HG03039 (cell line): ENCODE data around the gene KIF26B.
"Not testable (repeated sequence)": the region's sequence is repeated elsewhere in the genome, so short reads cannot be mapped to it uniquely, and the experiment has no call there.

Source experiments
- ATAC-seq: cut with Tn5 transposase; IDR thresholded peaks from one replicate; pipeline ENCODE4 v1.9.1; 2021; ENCODE audit warnings: mild to moderate bottlenecking, moderate library complexity; ENCODE audit not compliant: unreplicated experiment

Gene KIF26B

GRCh38 chr1:245311887-245312536 lies 157.2 kb downstream of the KIF26B start:
- no peak for ATAC-seq

GRCh38 chr1:245313576-245313975 lies 158.8 kb downstream of the KIF26B start:
- no peak for ATAC-seq

- no peak for ATAC-seq
Observed at GRCh38 chr1:245316784-245317183, 162.0 kb downstream of the KIF26B start.

- ATAC-seq, result no peak
Observed at GRCh38 chr1:245317217-245317616, 162.4 kb downstream of the KIF26B start.

GRCh38 chr1:245319094-245319493 lies 164.3 kb downstream of the KIF26B start:
- ATAC-seq, result no peak

- ATAC-seq, result no peak
Observed at GRCh38 chr1:245322673-245323072, 167.9 kb downstream of the KIF26B start.

- ATAC-seq, result not testable (repeated sequence)
Observed at GRCh38 chr1:245323765-245324164, 169.0 kb downstream of the KIF26B start.

- ATAC-seq, result no peak
Observed at GRCh38 chr1:245325922-245326795, 171.4 kb downstream of the KIF26B start.

GRCh38 chr1:245327360-245327759 lies 172.6 kb downstream of the KIF26B start:
- no peak for ATAC-seq

GRCh38 chr1:245327842-245328241 lies 173.1 kb downstream of the KIF26B start:
- no peak for ATAC-seq

- no peak for ATAC-seq
Observed at GRCh38 chr1:245330951-245331350, 176.2 kb downstream of the KIF26B start.

GRCh38 chr1:245332085-245332484 lies 177.3 kb downstream of the KIF26B start:
- ATAC-seq, result no peak

- ATAC-seq, result no peak
Observed at GRCh38 chr1:245332513-245332912, 177.7 kb downstream of the KIF26B start.

- no peak for ATAC-seq
Observed at GRCh38 chr1:245334235-245334634, 179.4 kb downstream of the KIF26B start.

GRCh38 chr1:245334827-245335490 lies 180.2 kb downstream of the KIF26B start:
- ATAC-seq, result no peak

GRCh38 chr1:245335684-245336083 lies 180.9 kb downstream of the KIF26B start:
- ATAC-seq, result not testable (repeated sequence)

- ATAC-seq, result no peak
Observed at GRCh38 chr1:245336149-245336983, 181.6 kb downstream of the KIF26B start.

- ATAC-seq, result not testable (repeated sequence)
Observed at GRCh38 chr1:245336984-245337355, 182.2 kb downstream of the KIF26B start.

GRCh38 chr1:245337829-245338484 lies 183.2 kb downstream of the KIF26B start:
- ATAC-seq, result no peak

- ATAC-seq, result no peak
Observed at GRCh38 chr1:245338485-245338877, 183.7 kb downstream of the KIF26B start.
